Fibroblast of peridontal ligament (primary cell): ENCODE data around the gene BBS7.

ENCODE experiments used
- DNase-seq: peaks from one replicate; pipeline ENCODE4 v3.0.0-alpha.2; 2010; ENCODE audit errors: extremely low read depth

Gene BBS7

DNA sequence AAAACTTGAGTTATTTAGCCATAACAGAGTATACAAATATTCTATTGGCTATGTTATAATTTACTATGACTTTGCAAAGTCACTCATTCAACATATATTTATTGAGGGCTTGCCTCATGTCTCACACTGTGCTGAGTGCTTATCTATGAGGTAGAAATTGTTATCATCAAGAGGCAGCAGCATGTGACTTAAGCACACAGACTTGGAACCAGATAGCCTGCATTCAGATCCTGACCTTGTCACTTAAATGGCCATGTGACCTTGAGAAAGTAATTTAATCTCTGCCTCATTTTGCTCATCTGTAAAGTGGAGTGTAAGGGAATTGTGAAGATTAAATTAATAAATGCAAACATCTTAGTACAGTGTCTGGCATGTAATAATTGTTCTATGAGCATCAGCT is 79.3 kb downstream of the BBS7 start:
- DNase-seq = no peak

DNA sequence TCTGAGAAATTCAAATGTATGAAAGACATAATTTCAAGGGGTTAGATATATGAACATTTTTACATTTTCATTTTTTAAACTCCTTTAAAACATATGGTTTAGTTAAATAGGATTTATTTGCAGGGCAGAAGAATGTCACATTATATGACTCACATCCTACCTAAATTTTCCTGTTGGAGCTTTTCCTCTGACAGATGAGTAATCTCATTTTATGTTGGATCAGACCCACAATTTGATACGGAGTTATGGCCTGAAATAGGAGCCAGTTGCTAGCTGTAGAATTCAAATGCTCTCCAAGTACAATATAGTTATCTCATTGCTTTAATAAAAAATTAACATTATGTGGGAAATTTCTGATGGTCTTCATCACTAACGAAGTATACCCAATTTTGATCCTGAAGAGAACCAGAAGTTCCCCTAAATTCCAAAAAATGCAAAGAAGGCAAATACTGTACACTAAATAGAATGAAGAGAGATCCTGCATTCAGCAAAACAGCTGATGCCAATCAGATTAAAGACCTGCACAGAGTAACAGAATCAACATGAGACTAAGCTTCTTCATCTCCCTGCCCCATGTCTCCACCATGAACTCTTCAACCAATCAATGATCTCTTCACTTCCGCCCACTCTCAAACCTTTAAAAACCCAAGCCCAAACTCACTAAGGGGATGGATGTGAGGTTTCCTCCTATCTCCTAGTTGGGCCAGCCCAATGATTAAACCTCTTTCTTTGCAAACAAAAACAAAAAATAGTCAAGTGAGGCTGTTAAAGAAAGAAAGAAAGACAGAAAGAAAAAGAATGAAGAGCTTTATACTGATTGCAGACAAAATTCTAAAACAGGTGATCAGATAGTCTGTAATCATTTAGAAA is 80.1 kb downstream of the BBS7 start:
- DNase-seq = peak; percentile 85

DNA sequence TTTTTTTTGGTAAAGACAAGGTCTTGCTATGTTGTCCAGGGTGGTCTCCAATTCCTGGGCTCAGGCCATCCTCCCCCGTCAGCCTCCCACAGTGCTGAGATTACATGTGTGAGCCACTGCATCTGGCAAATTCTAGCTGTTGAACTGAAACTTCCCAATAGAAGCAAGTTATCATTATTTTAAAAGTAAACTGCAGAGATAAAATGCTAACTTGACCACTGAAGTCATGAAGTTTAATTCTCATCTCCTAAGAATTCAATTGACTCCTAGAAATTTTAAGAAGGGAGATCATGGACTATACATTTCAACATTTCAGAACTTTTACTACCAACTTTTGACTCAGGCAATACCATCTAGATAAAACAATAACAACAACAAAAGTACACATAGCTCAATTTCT is 80.8 kb downstream of the BBS7 start:
- DNase-seq = peak; percentile 51

DNA sequence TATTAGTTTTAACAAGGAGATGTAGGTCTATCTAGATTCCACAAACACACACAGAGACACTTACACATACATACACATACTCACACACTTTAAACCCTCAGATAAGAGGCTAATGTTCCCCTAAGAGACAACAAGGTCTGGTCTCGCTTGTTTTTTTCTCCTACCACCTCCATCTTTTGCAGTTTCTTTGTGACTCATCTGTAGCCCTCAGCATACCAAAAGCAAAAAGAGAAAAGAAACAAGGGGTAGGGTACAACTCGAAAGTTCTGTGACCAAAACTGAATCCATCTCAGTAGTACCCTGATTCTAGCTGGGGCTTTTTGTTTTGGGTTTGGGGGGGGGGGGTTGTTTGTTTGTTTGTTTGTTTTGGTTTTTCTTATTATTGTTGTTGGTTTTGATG is 81.4 kb downstream of the BBS7 start:
- DNase-seq = no peak

DNA sequence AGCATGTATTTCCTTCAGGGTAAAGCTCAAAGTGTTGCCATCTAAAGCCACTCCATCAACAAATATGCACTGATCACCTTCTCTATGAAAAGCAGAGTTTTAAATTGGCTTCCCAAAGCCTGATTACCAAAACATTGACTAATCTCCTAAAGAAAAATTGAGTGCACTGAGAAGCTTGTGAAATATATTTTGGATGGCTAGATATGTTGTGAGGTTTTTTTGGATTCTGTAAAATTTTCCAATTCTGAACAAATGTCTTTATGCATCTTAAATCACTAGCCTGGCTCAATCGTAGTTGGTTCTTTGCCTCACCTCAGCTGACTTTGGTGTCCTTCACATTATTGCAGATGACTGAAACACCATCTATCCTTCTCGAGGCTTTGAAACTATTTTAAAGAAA is 84.1 kb downstream of the BBS7 start:
- peak; percentile 65 for DNase-seq

DNA sequence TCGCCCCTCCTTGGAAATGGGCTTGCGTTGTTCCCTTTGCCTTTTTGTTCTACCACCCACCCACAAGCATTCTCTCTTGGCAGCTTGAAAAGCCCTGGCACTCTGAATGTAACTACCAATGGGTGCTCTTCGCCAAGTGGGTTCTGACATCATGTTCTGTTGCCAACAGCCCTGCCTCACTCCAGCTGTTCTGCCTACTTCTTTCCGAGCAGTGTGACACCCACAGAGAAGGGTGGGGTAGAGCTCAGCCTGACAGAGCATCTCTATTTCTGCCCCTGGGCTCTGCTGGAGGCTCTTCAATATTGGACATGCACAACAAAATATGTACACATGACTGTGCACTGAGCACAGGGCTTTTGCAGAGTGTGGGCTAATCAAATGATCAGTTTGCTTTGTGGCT is 84.8 kb downstream of the BBS7 start:
- peak; percentile 77 for DNase-seq

DNA sequence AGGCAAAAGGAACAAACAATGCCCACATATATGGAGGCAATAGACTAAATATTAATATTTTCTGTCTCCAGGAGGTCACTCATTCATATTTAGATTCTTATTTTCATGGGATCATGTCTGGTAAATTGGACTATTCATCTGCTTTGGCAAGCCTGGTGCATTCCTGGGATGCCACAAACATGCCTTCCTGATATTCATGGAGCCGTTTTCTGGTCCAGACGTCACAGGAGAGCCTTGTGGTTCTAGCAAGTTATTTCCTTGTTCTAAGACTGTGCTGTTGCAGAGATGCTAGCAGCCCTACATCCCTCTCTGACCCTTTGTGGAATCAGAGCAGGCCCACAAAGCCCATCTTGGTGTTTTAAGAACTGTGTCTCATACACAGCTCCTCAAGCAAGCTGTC is 85.3 kb downstream of the BBS7 start:
- peak; percentile 98 for DNase-seq

DNA sequence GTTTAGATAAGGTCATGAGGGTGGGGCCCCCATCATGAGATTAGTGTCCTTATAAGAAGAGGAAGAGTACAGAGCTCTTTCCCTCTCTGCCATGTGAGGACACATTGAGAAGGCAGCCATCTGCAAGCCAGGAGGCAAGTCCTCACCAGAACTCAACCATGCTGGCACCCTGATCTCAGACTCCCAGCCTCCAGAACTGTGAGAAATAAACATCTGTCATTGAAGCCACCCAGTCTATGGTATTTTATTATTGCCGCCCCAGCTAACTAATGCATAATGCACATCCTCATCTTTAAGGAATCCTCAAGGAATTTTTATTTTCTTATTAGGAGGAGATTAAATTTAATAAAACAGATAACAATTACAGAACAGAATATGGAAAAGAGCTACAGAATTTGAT is 85.9 kb downstream of the BBS7 start:
- DNase-seq = no peak

DNA sequence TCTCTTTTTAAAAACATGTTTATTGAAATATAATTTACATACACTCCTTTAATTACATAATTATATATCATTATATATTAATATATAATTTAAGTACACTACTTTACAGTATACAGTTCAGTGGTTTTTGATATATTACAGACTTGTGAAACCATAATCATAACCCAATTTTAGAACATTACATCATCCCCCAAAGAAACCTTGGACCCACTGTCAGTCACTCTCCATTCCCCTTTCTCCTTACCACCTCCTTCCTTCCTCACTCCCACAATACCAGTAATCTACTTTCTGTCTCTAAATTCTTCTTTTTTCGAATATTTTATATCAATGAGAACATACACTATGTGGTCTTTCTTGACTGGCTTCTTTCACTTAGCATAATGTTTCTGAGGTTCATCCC is 87.1 kb downstream of the BBS7 start:
- DNase-seq = peak; percentile 33

DNA sequence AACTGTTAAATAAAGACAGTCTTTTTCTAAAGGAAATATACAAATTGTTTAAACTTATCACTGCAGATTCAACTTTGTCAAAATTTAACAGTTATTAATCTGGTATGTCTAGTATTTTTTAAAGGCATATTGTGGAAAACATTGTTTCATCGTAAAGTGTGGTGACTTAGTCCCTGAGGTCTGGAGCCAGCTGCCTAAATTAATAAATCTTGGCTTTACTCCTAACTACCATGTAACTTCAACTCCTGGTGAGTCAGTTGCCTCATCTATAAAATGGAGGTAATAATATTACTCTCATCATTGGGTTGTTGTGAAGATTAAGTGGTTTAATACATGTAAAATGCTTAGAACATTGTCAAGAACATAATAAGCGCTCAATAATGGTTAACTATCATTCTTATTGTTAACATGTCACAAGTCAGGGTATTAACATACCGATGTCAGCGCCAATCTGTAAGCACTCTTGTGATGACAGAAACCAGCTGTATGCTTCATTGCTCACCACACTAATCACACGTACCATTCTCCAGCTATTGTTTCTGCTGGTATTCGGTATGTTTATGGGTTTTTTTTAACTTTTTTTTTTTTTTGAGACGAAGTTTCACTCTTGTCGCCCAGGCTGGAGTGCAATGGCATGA is 91.2 kb downstream of the BBS7 start:
- no peak for DNase-seq

DNA sequence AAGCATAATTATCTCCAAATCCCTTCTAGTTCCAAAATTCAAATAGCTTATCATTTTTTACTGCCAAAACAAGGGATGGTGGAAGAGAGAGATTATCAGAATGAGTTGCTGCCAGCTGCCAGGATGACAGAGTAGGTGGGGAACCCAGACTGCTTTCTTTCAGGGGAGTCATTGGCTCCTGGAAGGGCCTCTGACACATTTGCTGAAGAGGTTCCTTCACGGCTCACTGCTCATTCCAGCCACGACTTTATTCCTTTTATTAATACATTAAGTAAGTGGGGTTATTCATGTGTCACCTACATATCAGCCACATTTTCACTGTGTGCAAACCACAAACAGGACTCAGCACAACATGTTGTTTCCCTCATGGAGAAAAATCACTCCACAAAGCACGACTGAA is 92.6 kb downstream of the BBS7 start:
- no peak for DNase-seq

DNA sequence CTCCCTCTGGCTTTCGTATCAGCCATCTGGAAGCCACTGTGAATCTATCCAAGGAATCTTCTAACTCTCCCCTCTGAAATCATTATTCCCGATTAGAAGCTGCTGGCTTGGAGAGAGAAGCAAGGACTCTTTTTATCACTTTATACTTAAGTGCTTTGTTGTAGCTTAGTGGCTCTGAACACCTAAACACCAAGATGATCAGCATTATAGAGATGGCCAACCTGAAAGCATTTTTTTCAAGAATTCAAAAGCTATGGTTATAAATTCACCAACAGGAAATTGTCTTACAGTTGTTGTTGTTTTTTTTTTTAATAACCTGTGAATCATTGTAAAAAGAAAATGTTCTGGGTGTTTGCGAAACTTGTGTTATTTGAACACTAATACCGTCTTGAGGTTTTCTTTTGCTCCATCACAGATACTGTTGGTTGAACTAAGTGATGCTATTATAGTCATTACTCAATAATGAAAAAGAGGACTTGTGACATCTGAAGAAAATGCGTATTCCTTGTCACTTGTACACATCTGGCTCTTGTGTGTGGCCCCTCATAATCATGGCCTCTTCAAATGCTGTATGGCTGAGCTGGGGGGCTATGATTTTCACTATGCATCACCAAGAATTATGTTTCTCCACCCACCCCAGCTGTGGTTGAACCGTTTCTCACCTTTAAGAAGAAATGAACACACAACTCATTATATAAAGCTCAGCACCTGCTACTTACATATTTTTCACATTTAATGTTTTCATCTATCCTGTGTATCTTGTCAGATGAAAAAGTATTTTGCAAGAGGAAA is 93.5 kb downstream of the BBS7 start:
- no peak for DNase-seq
